OCI-LY1 (cell line): ENCODE measurements around the gene PKM.

Experiments
- CTCF ChIP-seq: fragments of 200-600 bp; sonication (generic), shearing (Covaris generic); IDR thresholded peaks from 2 replicates; pipeline ENCODE4 v1.5.1; 2017; ENCODE audit warnings: mild to moderate bottlenecking, antibody characterized with exemption, low read length, moderate library complexity, mixed read lengths
- EZH2 ChIP-seq: fragments of 200-600 bp; sonication (generic), shearing (Covaris generic); IDR thresholded peaks from 2 replicates; pipeline ENCODE4 v1.8.0; 2017; ENCODE audit warnings: borderline replicate concordance, mixed run types, mild to moderate bottlenecking, antibody characterized with exemption, low read length, moderate library complexity, mixed read lengths

GRCh38 chr15:72172796-72173195 lies 58.2 kb downstream of the PKM start:
- TF ChIP-seq EZH2, result no peak
- TF ChIP-seq CTCF, result no peak
